COLO668 (cell line): Measurements from ENCODE around the gene LTA.
A peak's percentile ranks its signal among the peaks of the same experiment; 100 is the strongest.

ENCODE experiments used
- DNase-seq: peaks from one replicate; lab custom pipeline; 2025; ENCODE audit not compliant: unreplicated experiment; lab: John Stamatoyannopoulos, UW

The LTA gene

DNA sequence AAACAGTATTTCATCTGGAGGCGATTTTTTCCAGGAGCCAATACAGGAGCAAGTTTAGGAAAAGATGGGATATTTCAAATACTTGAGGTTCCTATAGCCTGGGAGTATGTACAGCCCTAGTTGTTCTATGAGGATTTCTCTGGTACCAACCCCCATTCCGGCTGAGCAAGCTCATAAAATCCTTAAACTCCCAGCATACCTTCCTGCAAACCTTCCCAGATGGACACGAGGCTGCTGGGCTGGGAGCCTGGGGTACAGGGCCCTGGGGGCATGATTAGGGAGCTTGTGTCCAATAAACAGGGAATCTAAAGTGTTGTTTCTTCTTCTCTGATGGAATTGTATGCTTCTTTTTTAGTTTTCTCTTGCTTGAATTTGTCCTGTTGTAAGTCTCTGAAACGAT, 49.9 kb downstream of the LTA start:
- peak; percentile 1 for DNase-seq

DNA sequence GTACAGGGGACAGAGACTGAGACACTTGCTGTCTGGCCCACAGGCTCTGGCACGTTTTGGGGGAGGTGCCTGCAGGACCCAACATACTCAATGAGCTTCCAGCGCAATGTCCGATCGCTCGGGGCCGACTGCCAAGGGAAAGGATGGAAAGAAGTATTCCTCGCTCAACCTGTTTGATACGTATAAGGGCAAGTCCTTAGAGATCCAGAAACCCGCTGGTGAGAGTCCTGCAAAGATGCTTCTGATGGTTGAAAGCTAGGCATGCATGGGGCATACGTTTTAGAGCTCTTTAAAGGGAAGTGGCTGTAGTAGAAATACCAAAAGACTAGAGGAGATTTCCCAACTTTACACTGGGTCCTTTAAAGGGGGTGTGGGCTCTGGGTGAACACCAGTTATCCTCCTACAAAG, 50.6 kb downstream of the LTA start:
- DNase-seq, result no peak
